IPS DF 19.7 (cell line): ENCODE data around the gene TAS1R3.

Experiments used
- DNase-seq: peaks from one replicate; pipeline ENCODE4 v3.0.0-alpha.2; 2013; ENCODE audit warnings: low read depth, low spot score

Gene TAS1R3

GRCh38 chr1:1331068-1331965 is at the start of gene TAS1R3:
TAS1R3 (plus strand) TSS chr1:1331280; CDS start chr1:1331346, 66 bp downstream.
- no peak for DNase-seq

- DNase-seq = no peak
Measured at GRCh38 chr1:1281533-1282321, 49.4 kb upstream of the TAS1R3 start.

- DNase-seq = no peak
Measured at GRCh38 chr1:1282998-1283397, 48.1 kb upstream of the TAS1R3 start.

GRCh38 chr1:1283821-1284220 is 47.3 kb upstream of the TAS1R3 start:
- DNase-seq = no peak

GRCh38 chr1:1284221-1285101 is 46.6 kb upstream of the TAS1R3 start:
- DNase-seq = no peak

GRCh38 chr1:1285102-1285571 is 45.9 kb upstream of the TAS1R3 start:
- DNase-seq = no peak

GRCh38 chr1:1285611-1286311 is 45.3 kb upstream of the TAS1R3 start:
- DNase-seq = no peak

- DNase-seq = no peak
Measured at GRCh38 chr1:1286313-1287261, 44.5 kb upstream of the TAS1R3 start.

GRCh38 chr1:1287288-1288110 is 43.6 kb upstream of the TAS1R3 start:
- no peak for DNase-seq

GRCh38 chr1:1290238-1290731 is 40.8 kb upstream of the TAS1R3 start:
- DNase-seq = no peak

- DNase-seq = no peak
Measured at GRCh38 chr1:1291023-1291528, 40.0 kb upstream of the TAS1R3 start.

- DNase-seq = no peak
Measured at GRCh38 chr1:1291548-1292441, 39.3 kb upstream of the TAS1R3 start.

- DNase-seq = no peak
Measured at GRCh38 chr1:1292442-1292779, 38.7 kb upstream of the TAS1R3 start.

- no peak for DNase-seq
Measured at GRCh38 chr1:1292851-1293250, 38.2 kb upstream of the TAS1R3 start.

- no peak for DNase-seq
Measured at GRCh38 chr1:1293263-1294249, 37.5 kb upstream of the TAS1R3 start.

GRCh38 chr1:1294250-1294890 is 36.7 kb upstream of the TAS1R3 start:
- DNase-seq = no peak
